GM11168 (cell line): ENCODE results near the gene CPS1.

Experiments used
- in situ Hi-C: fragments of 300-500 bp; cut with MboI; formaldehyde crosslinking; loops from one replicate; pipeline ENCODE4 v1.12.0; 2022; ENCODE audit warnings: low sequenced_read_pairs; ENCODE audit not compliant: unreplicated experiment

Gene CPS1

GRCh38 chr2:210544831-210545230 is 11.6 kb upstream of the CPS1 start:
- in situ Hi-C loops: no loop called here

GRCh38 chr2:210546424-210547208 is 9.8 kb upstream of the CPS1 start:
- in situ Hi-C loops: no loop called here

DNA sequence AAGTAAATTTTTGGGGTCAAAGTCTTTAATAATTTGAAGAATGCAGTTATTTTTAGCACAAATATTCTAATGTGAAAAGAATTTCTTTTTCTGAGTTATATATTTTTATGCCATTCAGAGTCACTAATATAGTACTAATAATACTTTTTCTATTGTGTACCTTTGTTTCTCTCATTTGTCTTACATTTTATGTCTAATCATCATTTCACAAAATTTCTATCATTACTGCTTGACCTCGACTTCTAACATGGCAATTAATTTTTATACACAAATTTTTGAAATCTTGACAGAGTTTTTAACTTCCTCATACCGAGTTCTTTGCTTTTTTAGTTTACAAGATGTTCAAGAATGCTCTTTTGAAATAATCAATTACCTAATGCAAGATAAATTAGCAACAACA is 8.4 kb upstream of the CPS1 start:
- in situ Hi-C loops: no loop called here

DNA sequence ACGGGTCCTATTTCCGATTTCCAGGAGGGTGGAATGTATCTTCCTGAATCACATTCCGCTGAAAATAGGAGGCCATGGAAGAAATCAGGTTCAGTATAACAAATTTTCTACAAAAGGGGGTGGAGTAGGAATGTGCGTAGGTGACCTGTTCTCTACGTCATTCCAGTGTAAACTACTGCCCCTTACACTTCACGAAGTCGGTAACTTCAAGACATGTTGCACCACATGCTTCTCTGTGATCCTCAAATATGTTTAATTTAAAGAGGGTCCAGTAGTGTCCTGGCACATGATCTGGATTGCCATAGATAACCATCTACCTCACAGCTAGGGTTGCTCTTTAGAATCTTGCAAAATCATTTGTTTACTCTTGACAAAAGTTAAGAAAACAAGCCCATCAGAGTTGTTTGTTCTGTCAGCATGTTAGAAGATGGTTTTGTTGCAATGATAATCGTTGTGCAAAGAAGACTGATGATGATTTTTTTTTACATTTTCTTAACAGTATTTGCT is 7.5 kb upstream of the CPS1 start:
- in situ Hi-C loops: no loop called here

DNA sequence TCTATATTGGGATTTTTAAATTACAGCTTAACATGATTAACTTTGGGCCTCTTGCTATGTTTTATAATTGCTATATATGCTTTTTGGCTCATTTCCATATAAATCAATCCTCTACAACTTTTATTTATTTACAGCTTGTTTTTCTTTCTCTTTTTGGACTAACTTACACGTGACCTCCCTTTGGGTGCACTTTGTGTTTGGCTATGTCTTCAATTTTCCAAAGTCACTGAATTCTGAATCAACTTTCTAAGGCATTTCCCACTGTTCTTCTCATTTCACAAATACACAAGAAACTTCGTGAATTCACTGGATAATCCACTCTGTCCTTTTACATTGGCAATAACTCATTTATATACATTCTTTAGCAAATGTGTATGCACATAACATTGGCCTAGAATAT is 5.4 kb upstream of the CPS1 start:
- in situ Hi-C loops: no loop called here

DNA sequence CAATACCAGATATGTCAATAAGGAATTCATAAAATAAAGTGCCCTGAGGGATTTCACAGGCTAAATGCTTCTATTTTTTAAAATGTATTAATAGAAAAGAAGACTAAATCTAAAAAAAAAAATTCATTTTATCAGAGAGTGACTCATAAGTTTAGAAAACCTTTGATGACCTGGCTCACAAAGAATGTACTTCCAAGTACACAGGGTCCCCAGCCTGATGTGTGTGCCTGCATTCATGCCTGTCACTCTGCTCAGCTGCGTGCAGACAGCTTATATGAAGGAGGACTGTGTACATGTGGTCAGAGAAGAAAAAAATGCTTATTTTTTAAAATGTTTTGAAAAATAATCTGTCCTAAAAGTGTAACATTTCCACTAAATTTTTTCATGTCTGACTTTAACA is 3.0 kb upstream of the CPS1 start:
- in situ Hi-C loops: no loop called here

- in situ Hi-C loops: no loop called here
Observed at GRCh38 chr2:210555555-210555954, 844 bp upstream of the CPS1 start.

GRCh38 chr2:210557721-210558120 is 1.3 kb downstream of the CPS1 start:
- in situ Hi-C loops: no loop called here

- in situ Hi-C loops: no loop called here
Observed at GRCh38 chr2:210558708-210559107, 2.3 kb downstream of the CPS1 start.

- in situ Hi-C loops: no loop called here
Observed at GRCh38 chr2:210559182-210559581, 2.8 kb downstream of the CPS1 start.

DNA sequence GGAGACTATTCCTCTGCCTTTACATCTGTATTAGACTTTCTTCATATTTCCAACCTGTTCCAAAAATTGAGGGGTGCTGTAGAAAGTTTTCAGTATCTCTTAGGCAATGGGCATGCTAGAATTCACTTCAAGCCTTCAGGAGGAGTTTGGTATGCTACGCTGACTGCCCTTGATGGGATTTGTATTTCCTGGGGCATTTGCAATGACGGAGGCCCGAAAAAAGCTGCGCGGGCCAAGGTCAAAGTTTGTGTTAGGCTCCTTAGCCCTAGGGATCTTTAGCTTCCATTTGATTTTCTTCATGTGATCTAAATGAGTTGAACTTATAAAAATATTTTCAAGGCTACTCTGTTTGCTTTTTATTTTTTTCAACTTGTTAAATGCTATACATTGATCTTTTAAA is 5.1 kb downstream of the CPS1 start:
- in situ Hi-C loops: no loop called here

- in situ Hi-C loops: no loop called here
Observed at GRCh38 chr2:210562091-210562490, 5.7 kb downstream of the CPS1 start.

DNA sequence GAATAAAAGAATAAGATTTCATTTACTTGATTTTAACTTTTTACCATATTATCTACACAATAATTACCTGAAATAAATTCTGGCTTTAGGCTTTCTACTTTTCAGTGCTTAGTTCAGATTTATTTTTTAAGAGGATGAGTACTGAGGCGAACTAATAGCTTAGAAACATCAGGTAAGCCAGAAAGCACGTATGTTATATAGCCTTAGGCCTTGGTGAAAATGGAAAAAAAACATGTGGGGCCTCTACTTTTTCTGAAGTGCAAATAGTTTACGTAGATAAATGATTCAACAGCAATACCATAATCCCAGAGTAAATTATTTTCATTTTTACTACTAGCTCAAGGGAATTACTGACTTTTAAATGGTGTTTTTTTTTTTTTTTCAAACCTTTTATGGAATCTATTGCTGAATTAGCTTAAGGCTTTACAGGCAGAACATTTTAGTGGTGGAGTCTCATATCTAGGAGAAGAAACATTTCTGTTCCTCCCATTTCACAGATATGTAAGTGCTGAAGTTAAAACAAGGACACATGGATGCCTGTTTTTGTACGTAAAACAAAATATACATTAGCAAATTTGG is 6.2 kb downstream of the CPS1 start:
- in situ Hi-C loops: no loop called here

GRCh38 chr2:210567279-210567678 is 10.9 kb downstream of the CPS1 start:
- in situ Hi-C loops: no loop called here

GRCh38 chr2:210568108-210568507 is 11.7 kb downstream of the CPS1 start:
- in situ Hi-C loops: no loop called here

GRCh38 chr2:210577263-210578071 is 21.1 kb downstream of the CPS1 start:
- in situ Hi-C loops: no loop called here

DNA sequence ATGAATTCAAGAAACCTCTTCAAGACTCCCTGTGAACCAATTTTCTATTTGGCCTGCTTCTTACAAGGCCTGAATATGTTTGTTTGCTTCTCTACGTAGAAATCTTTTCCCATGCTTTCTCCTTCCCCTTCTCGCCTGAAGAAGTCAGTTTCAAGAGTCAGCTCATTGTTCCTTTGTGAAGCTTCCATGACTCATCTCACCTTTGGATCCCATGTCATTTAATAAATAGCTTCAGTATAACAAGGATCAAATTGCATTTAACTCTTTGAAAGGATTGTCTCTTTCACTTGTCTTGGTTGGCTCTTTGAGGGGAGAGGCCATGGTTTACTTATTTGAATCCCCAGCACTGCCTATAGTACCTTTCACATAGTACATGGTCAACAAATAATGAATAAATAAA is 28.4 kb downstream of the CPS1 start:
- in situ Hi-C loops: no loop called here

DNA sequence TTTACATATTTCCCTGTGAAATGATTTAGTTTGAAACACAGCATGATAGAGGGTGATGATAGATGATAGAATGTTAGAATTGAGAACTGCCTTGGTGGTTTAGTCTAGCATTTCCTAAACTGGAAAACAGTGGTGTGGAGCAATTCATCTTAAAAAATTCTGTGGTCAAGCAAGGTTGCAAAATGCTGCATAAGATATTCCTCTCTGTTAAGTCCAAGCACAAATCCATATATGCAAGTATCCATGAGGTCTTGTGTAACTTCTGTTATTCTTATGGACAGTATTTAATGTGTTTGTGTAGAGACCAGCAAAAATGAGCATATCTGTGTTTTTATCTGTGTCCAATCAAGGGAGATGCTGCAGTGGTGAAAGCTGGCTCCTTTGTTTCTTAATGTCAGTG is 30.0 kb downstream of the CPS1 start:
- in situ Hi-C loops: no loop called here

DNA sequence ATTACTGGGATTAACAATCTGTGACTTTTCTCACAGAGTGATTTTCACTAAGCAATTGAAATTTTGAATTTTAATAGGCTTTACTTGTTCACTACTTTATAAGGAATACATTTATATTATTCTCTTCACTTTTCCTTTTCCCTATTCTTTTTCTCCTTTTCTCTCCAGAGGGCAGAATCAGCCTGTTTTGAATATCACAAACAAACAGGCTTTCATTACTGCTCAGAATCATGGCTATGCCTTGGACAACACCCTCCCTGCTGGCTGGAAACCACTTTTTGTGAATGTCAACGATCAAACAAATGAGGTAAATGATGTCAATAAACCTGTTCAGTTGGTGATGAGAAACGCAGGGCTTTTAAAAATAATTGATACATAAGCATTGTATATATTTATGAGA is 35.3 kb downstream of the CPS1 start:
- in situ Hi-C loops: no loop called here

DNA sequence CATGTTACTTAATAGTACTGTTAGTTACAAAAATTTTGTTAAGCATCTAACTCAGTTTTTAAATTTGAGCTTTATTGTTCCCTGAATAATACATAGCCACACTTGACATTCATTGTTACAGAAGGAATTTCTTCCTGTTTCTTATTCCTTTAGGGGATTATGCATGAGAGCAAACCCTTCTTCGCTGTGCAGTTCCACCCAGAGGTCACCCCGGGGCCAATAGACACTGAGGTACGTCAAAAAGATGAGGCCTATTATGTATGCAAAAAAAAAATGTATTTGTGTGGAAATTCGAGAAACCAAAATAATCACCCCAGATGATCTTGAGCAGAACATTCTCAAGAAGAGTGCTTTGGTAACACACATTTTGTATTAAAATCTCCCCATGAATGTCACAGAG is 36.3 kb downstream of the CPS1 start:
- in situ Hi-C loops: no loop called here

DNA sequence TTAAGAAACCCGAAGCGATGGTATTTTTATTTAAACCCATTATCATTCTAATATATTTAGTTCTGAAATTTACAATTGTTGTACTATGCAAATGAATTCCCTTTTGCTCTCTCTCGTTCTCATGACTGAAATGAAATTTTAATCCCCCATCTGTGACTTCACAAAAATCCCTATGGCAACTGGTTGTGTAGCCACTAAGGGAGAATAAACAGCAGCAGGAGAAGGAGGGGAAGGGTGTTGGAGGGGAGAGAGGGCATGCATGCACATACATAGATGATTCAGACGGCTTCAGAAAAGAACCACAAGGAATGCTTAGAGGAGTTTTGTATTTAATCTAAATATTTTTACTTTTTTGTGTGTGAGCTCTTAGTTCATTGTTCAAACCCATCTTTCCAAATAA is 36.8 kb downstream of the CPS1 start:
- in situ Hi-C loops: no loop called here
